H1 (cell line): ENCODE data around the gene TEX51. TPM values are rescaled to one million over a fixed set of nuclear protein-coding genes. Genes with fewer than 3 reads are reported as not detected.

Experiments
- CTCF ChIA-PET: fragments of 300-600 bp; sonication (Branson Sonifier 250); formaldehyde crosslinking; loops from one replicate; lab custom pipeline; 2021; ENCODE audit not compliant: partially characterized antibody; lab: Charles Lee
- POLR2A ChIA-PET: fragments of 300-600 bp; sonication (Branson Sonifier 250); formaldehyde crosslinking; loops from one replicate; lab custom pipeline; 2021; ENCODE audit warnings: inconsistent platforms; ENCODE audit not compliant: partially characterized antibody; lab: Charles Lee
- DNase-seq, 2 experiments: peaks; one replicate each; pipeline versions ENCODE4 v3.0.0 to v3.0.0-alpha.2; 2010 to 2022; ENCODE audit warnings: low spot score in 2 of 2, low read depth in 1 of 2, mixed read lengths in 1 of 2
- FAIRE-seq: peaks from 2 replicates; lab custom pipeline; 2011; peaks lifted over from hg19 to GRCh38; lab: Jason Lieb, UNC
- H2AFZ ChIP-seq: 2 replicates; pipeline ENCODE4 v1.8.1; 2012; ENCODE audit warnings: low read length, inconsistent platforms
- H2AK5ac ChIP-seq: 2 replicates; pipeline ENCODE4 v1.6.1; 2013; ENCODE audit warnings: low read depth, low read length
- H2BK120ac ChIP-seq: replicated peaks from 2 replicates; pipeline ENCODE3; 2013; ENCODE audit warnings: low read depth, low read length, inconsistent platforms
- H2BK12ac ChIP-seq: 2 replicates; pipeline ENCODE4 v1.6.1; 2013; ENCODE audit warnings: low read depth, low read length
- H2BK15ac ChIP-seq: 2 replicates; pipeline ENCODE4 v1.6.1; 2013; ENCODE audit warnings: low read length
- H2BK20ac ChIP-seq: 2 replicates; pipeline ENCODE4 v1.6.1; 2013; ENCODE audit warnings: low read length
- H2BK5ac ChIP-seq: 2 replicates; pipeline ENCODE4 v1.6.1; 2013; ENCODE audit warnings: low read depth, low read length
- H3K14ac ChIP-seq: 2 replicates; pipeline ENCODE4 v1.6.1; 2013; ENCODE audit warnings: inconsistent platforms; ENCODE audit not compliant: insufficient read length
- H3K18ac ChIP-seq: 2 replicates; pipeline ENCODE4 v1.6.1; 2013; ENCODE audit warnings: low read length; ENCODE audit errors: extremely low read depth
- H3K23ac ChIP-seq: 2 replicates; pipeline ENCODE4 v1.6.1; 2013; ENCODE audit warnings: inconsistent platforms; ENCODE audit not compliant: insufficient read length
- H3K23me2 ChIP-seq: 2 replicates; pipeline ENCODE4 v1.6.1; 2013; ENCODE audit warnings: low read depth, low read length
- H3K27ac ChIP-seq: 2 replicates; pipeline ENCODE4 v1.6.1; 2011; ENCODE audit warnings: low read depth, low read length, inconsistent platforms
- H3K27me3 ChIP-seq, 4 experiments: replicated peaks in 1 of 4; 1 replicate in 1 of 4; 2 replicates in 3 of 4; pipeline versions ENCODE4 v1.6.1 to v1.8.1; 2011 to 2013; ENCODE audit warnings: low read length in 3 of 4, mild to moderate bottlenecking in 3 of 4, inconsistent platforms in 2 of 4, mixed read lengths in 2 of 4, moderate library complexity in 1 of 4; ENCODE audit not compliant: control insufficient read depth in 3 of 4, insufficient read depth in 3 of 4; ENCODE audit errors: extremely low read depth in 1 of 4
- H3K36me3 ChIP-seq, 4 experiments: 2 replicates each; pipeline versions ENCODE4 v1.6.1 to v1.8.1; 2011 to 2013; ENCODE audit warnings: mild to moderate bottlenecking in 4 of 4, low read length in 3 of 4, moderate library complexity in 2 of 4, control low read depth in 1 of 4, inconsistent platforms in 1 of 4; ENCODE audit not compliant: insufficient read depth in 4 of 4, control insufficient read depth in 2 of 4
- H3K4ac ChIP-seq: replicated peaks from 2 replicates; pipeline ENCODE3; 2013; ENCODE audit warnings: low read length, low read depth, mixed read lengths, inconsistent platforms; ENCODE audit not compliant: insufficient read length
- H3K4me1 ChIP-seq, 4 experiments: replicated peaks in 1 of 4; 1 replicate in 1 of 4; 2 replicates in 3 of 4; pipeline versions ENCODE4 v1.6.1 to v1.8.1; 2011 to 2013; ENCODE audit warnings: low read length in 3 of 4, inconsistent platforms in 2 of 4, mixed read lengths in 1 of 4; ENCODE audit not compliant: insufficient read depth in 4 of 4, control insufficient read depth in 3 of 4
- H3K4me2 ChIP-seq, 2 experiments: 2 replicates each; pipeline versions ENCODE4 v1.6.1 to v1.8.1; 2011 to 2013; ENCODE audit warnings: low read depth in 2 of 2, low read length in 2 of 2, control low read depth in 1 of 2, inconsistent platforms in 1 of 2, mild to moderate bottlenecking in 1 of 2; ENCODE audit not compliant: insufficient read depth in 1 of 2
- H3K4me3 ChIP-seq, 4 experiments: fragments of 200-600, 300-600 bp in 1 of 4; sonication (generic), shearing (Covaris generic), sonication (Bioruptor Twin) in 1 of 4; 2 replicates each; pipeline versions ENCODE4 v1.5.1 to v1.8.1; 2011 to 2016; ENCODE audit warnings: low read length in 4 of 4, low read depth in 3 of 4, control low read depth in 2 of 4, inconsistent platforms in 2 of 4, mild to moderate bottlenecking in 2 of 4, mixed read lengths in 1 of 4, moderate library complexity in 1 of 4; ENCODE audit not compliant: insufficient read depth in 2 of 4; ENCODE audit errors: extremely low read depth in 1 of 4
- H3K56ac ChIP-seq: replicated peaks from 2 replicates; pipeline ENCODE3; 2013; ENCODE audit warnings: low read depth, mild to moderate bottlenecking, mixed read lengths, low read length, inconsistent platforms; ENCODE audit not compliant: insufficient read length
- H3K79me1 ChIP-seq: 2 replicates; pipeline ENCODE4 v1.6.1; 2013; ENCODE audit warnings: low read depth, low read length, control low read depth
- H3K79me2 ChIP-seq, 2 experiments: 2 replicates each; pipeline versions ENCODE4 v1.6.1 to v1.8.1; 2012 to 2013; ENCODE audit warnings: low read length in 2 of 2, mild to moderate bottlenecking in 2 of 2, inconsistent platforms in 1 of 2; ENCODE audit not compliant: insufficient read depth in 2 of 2, control insufficient read depth in 1 of 2
- H3K9ac ChIP-seq, 4 experiments: replicated peaks in 1 of 4; 1 replicate in 1 of 4; 2 replicates in 3 of 4; pipeline versions ENCODE4 v1.6.1 to v1.8.1; 2011 to 2013; ENCODE audit warnings: low read depth in 3 of 4, low read length in 3 of 4, control low read depth in 2 of 4, mild to moderate bottlenecking in 2 of 4, moderate library complexity in 2 of 4, inconsistent platforms in 1 of 4; ENCODE audit errors: extremely low read depth in 1 of 4
- H3K9me3 ChIP-seq, 2 experiments: 2 replicates each; pipeline versions ENCODE4 v1.6.1 to v1.8.1; 2012 to 2013; ENCODE audit warnings: mild to moderate bottlenecking in 2 of 2, moderate library complexity in 2 of 2, control low read depth in 1 of 2, inconsistent platforms in 1 of 2, low read depth in 1 of 2, low read length in 1 of 2, mixed read lengths in 1 of 2; ENCODE audit not compliant: insufficient read depth in 2 of 2
- H4K20me1 ChIP-seq, 2 experiments: replicated peaks in 1 of 2; 2 replicates each; pipeline versions ENCODE3 to v1.8.1; 2011 to 2013; ENCODE audit warnings: inconsistent platforms in 2 of 2, low read length in 2 of 2, mild to moderate bottlenecking in 1 of 2; ENCODE audit not compliant: insufficient read depth in 2 of 2, control insufficient read depth in 1 of 2
- H4K5ac ChIP-seq: 2 replicates; pipeline ENCODE4 v1.6.1; 2013; ENCODE audit warnings: low read length, low read depth, mixed read lengths, inconsistent platforms; ENCODE audit not compliant: insufficient read length
- H4K8ac ChIP-seq: 2 replicates; pipeline ENCODE4 v1.8.0; 2013; ENCODE audit warnings: mild to moderate bottlenecking, moderate library complexity, low read length, inconsistent platforms; ENCODE audit not compliant: insufficient read depth; ENCODE audit errors: extremely low read depth
- H4K91ac ChIP-seq: replicated peaks from 2 replicates; pipeline ENCODE3; 2013; ENCODE audit warnings: low read length, mixed read lengths, inconsistent platforms; ENCODE audit not compliant: insufficient read length
- ATF2 ChIP-seq: IDR thresholded peaks from 2 replicates; pipeline ENCODE4 v1.6.1; 2012; ENCODE audit warnings: low read length, inconsistent platforms
- CHD1 ChIP-seq: IDR thresholded peaks from 2 replicates; pipeline ENCODE4 v1.6.1; 2012; ENCODE audit warnings: low read depth, low read length, improper control_type of control experiment
- JUN ChIP-seq: IDR thresholded peaks from 2 replicates; pipeline ENCODE4 v1.6.1; 2011; ENCODE audit warnings: low read depth, mild to moderate bottlenecking, improper control_type of control experiment, low read length
- MAFK ChIP-seq: IDR thresholded peaks from 2 replicates; pipeline ENCODE4 v1.6.1; 2012; ENCODE audit warnings: low read depth, mild to moderate bottlenecking, improper control_type of control experiment, low read length
- SIRT6 ChIP-seq: IDR thresholded peaks from one replicate; pipeline ENCODE4 v1.7.1; 2012; ENCODE audit warnings: low read length, inconsistent platforms
- SP1 ChIP-seq: IDR thresholded peaks from 2 replicates; pipeline ENCODE4 v1.6.1; 2011; ENCODE audit warnings: low read depth, low read length
- TCF12 ChIP-seq: IDR thresholded peaks from 2 replicates; pipeline ENCODE4 v1.6.1; 2011; ENCODE audit warnings: low read depth, mild to moderate bottlenecking, low read length
- WGBS, 2 experiments: shearing (Covaris generic) in 1 of 2; methylation state at CpG; one replicate each; pipeline versions ENCODE4 v1.1.6 to v1.1.7; 2013 to 2015; ENCODE audit warnings: low lambda C conversion rate in 2 of 2, mixed read lengths in 2 of 2, inconsistent platforms in 1 of 2, low coverage in 1 of 2, missing lambda C conversion rate in 1 of 2; ENCODE audit not compliant: insufficient replicate concordance in 2 of 2, insufficient coverage in 1 of 2, insufficient read length in 1 of 2; ENCODE audit errors: extremely low coverage in 1 of 2, missing lambda C conversion rate in 1 of 2; 5-methylcytosine and 5-hydroxymethylcytosine counted together
- polyA plus RNA-seq, 7 experiments: library from polyadenylated mRNA; depleted of rRNA in 3 of 7; stranded (reverse) in 5 of 7; unstranded in 2 of 7; fragments of >200 nt in 5 of 7; fragments of 200-250 nt in 2 of 7; gene quantifications; 1 replicate in 5 of 7; 2 replicates in 1 of 7; 4 replicates in 1 of 7; pipeline versions ENCODE4 v1.2.1 to v1.2.3, GENCODE V29; 2011 to 2013; ENCODE audit warnings: missing spikeins in 2 of 7, mixed read lengths in 2 of 7
- total RNA-seq: library from RNA; stranded (reverse); fragmentation: NEBNext Ultra II Directional; extraction: Animal tissue kit (Norgen Biotek cat#: 25700); gene quantifications from 2 replicates; pipeline ENCODE4 v1.2.1, GENCODE V29; 2021

The TEX51 gene
- total and polyA plus RNA-seq, 2 of the 8 experiments (the other 6 are each of a cell fraction or from before 2014, with no cell fraction given), result not detected

- no peak for DNase-seq
- H4K5ac ChIP-seq, result no peak overlapping the region
- H2BK12ac ChIP-seq, result no peak overlapping the region
- no peak overlapping the region for H3K9ac ChIP-seq
- H4K20me1 ChIP-seq, result peaks cover 0 to 5% of the 10 kb centered on the region in 2 experiments
- H2BK20ac ChIP-seq, result no peak overlapping the region
- H2AK5ac ChIP-seq, result no peak overlapping the region
- WGBS, 2 experiments, result 92% methylated on average over 6 of the region's 6 CpGs; no CpG with 5 or more reads in 1 of the 2 experiments
- H2BK15ac ChIP-seq, result no peak overlapping the region
- H3K79me1 ChIP-seq, result no peaks in the 10 kb centered on the region
- no peak overlapping the region for H3K23ac ChIP-seq
- H4K91ac ChIP-seq, result no peak overlapping the region
- POLR2A ChIA-PET, result no interaction called here
- CTCF ChIA-PET, result interaction anchor here (1.2 kb wide), 1 partner anchor 33 kb away, joined by 5 read pairs; no protein-coding TSS in a partner anchor
- no peak for FAIRE-seq
- H3K4me1 ChIP-seq, result peaks cover 0 to 11% (median 7%) of the 10 kb centered on the region in 4 experiments; a peak in 5 of 7 replicates
- H3K14ac ChIP-seq, result no peak overlapping the region
- H3K4me3 ChIP-seq, result no peak overlapping the region
- H3K79me2 ChIP-seq, result no peaks in the 10 kb centered on the region
- peaks cover 0 to 9% (median 5%) of the 10 kb centered on the region in 4 experiments; a peak in 3 of 7 replicates for H3K27me3 ChIP-seq
- H2AFZ ChIP-seq, result no peak overlapping the region
- H4K8ac ChIP-seq, result no peak overlapping the region
- no peak overlapping the region for H3K27ac ChIP-seq
- H3K4ac ChIP-seq, result no peak overlapping the region
- H3K56ac ChIP-seq, result no peak overlapping the region
- no peak overlapping the region for H2BK5ac ChIP-seq
- H3K23me2 ChIP-seq, result peaks cover 9% of the 10 kb centered on the region; the same call in 1 of the 2 replicates
- no peak overlapping the region for H3K18ac ChIP-seq
- no peaks in the 10 kb centered on the region for H3K9me3 ChIP-seq
- H2BK120ac ChIP-seq, result no peak overlapping the region
- no peaks in the 10 kb centered on the region for H3K36me3 ChIP-seq
- no peak overlapping the region for H3K4me2 ChIP-seq
- TF ChIP-seq SP1 (no peak), CHD1 (no peak), SIRT6 (no peak), MAFK (no peak), TCF12 (no peak), JUN (no peak), ATF2 (no peak)
Measured at GRCh38 chr2:126883666-126884040, 15.0 kb upstream of the TEX51 start.
